Omental fat pad (tissue), 4 donors: Measurements from ENCODE around the gene RCBTB1. TPM values are rescaled to one million over a fixed set of nuclear protein-coding genes. Genes with fewer than 3 reads are reported as not detected.

Experiments
- ATAC-seq: fragments of 150-250 bp; one replicate; pipeline ENCODE4 v1.9.1; 2016; ENCODE audit warnings: mild to moderate bottlenecking, moderate library complexity; ENCODE audit not compliant: low FRiP score
- DNase-seq: peaks from one replicate; pipeline ENCODE4 v3.0.0-alpha.2; 2019; ENCODE audit warnings: low spot score
- total RNA-seq, 4 donors: library from RNA; depleted of rRNA; stranded (reverse); fragments of >200 nt; gene quantifications; one replicate each; pipeline ENCODE4 v1.1.0, GENCODE V29; 2016
- TF ChIP-seq, protein P1 (sequence below), 3 donors: fragments of 450-650 bp; IDR thresholded peaks; one replicate each; pipeline ENCODE4 v1.5.1; 2016 to 2017; ENCODE audit warnings: antibody characterized with exemption in 3 of 3, mild to moderate bottlenecking in 3 of 3, moderate library complexity in 2 of 3

The RCBTB1 gene
- total RNA-seq, 4 donors from 2014 or later, result 8.4 to 17.5 (median 11.1) TPM

DNA sequence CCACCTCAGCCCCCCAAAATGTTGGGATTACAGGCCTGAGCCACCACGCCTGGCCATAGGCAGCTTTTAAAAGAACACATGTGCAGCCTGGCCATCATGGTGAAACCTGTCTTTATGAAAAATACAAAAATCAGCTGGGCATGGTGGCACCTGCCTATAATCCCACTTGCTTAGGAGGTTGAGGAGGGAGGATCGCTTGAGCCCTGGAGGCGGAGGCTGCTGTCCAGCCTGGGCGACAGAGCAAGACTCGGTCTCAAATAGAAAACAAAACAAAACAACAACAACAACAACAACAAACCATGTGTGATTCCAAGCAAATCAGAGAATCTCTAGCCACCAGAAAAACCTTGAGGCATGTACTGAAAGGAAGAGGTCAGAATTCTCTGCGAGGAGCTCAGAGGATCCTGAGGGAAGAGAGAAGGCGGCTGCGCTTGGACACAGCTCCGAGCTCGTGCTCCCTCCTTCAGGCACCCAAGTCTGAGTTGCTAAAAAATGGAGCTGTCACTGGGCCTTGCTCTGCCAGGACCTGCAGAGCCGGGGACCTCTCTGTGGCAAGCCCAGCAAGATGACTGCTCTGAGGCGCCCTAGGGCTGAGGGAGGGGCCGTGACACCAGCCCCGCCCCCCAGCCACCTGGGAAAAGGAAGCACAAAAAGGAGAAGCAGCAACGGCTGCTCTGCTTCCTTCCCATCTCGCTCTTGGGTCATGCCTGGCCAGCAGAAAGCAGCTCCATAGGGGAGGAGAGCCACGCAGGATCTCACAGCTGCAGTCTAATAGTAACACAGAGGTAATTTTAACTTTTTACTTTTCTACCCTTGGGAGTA lies 42.7 kb upstream of the RCBTB1 start, which contains the start of gene ARL11:
Gene ARL11 (plus strand): TSS at position 677 of the 822 bp plus-strand sequence. CDS start 1,941 bp downstream, outside the sequence.
- ATAC-seq (no peak), DNase-seq (no peak)
- TF ChIP-seq, protein P1, sequence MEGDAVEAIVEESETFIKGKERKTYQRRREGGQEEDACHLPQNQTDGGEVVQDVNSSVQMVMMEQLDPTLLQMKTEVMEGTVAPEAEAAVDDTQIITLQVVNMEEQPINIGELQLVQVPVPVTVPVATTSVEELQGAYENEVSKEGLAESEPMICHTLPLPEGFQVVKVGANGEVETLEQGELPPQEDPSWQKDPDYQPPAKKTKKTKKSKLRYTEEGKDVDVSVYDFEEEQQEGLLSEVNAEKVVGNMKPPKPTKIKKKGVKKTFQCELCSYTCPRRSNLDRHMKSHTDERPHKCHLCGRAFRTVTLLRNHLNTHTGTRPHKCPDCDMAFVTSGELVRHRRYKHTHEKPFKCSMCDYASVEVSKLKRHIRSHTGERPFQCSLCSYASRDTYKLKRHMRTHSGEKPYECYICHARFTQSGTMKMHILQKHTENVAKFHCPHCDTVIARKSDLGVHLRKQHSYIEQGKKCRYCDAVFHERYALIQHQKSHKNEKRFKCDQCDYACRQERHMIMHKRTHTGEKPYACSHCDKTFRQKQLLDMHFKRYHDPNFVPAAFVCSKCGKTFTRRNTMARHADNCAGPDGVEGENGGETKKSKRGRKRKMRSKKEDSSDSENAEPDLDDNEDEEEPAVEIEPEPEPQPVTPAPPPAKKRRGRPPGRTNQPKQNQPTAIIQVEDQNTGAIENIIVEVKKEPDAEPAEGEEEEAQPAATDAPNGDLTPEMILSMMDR (IDR thresholded peaks at IDR 0.05), result no peak

GRCh38 chr13:49625392-49626079 lies 40.2 kb upstream of the RCBTB1 start:
- DNase-seq (no peak), ATAC-seq (peak; percentile 34)
- TF ChIP-seq, protein P1 (IDR thresholded peaks at IDR 0.05), result no peak

DNA sequence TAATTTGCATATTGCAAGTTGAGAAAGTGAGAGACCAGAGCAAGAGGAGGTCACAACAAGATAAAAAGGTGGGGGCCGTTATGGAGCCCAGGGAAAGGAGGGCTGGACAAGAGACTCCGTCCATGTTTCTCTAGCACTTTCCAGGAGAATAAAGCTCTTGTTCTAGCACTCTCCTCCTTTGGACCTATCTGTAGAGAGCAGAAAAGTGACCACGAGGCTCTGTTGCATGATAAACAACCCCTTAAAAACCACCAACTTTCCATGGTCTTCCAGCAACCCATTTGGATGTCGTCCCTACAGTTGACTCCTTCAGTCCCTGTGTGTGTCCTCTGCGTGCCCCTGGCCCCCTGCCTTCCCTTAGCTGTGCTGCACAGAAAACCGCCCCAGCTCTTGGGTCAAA lies 38.9 kb upstream of the RCBTB1 start:
- DNase-seq, result no peak
- TF ChIP-seq, protein P1 (IDR thresholded peaks at IDR 0.05), result no peak
- no peak for ATAC-seq

GRCh38 chr13:49622174-49622946 lies 37.0 kb upstream of the RCBTB1 start:
- ATAC-seq, result no peak
- TF ChIP-seq, protein P1 (IDR thresholded peaks at IDR 0.05), result no peak
- DNase-seq, result no peak

DNA sequence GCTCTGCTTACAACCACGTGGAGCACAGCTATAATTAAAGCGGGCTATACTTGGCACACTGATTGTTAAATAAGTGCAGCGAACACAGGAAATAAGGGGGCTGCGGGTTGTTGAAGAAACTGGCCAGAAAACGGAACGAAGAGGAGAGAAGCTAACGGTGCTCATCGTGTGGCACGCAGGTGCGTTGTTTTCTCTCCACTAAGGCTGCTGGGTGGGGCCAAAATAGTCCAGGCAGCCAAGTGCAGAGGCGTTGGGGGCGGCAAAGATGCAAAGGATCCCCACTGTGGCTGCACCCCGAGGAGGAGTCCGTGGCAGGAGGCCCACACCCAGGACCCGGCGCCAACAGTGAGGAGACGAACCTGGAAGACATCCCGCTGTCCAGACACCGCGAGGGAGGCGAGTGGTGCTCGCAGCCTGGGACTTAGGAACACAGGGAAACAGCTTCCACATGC lies 34.8 kb upstream of the RCBTB1 start:
- TF ChIP-seq, protein P1 (IDR thresholded peaks at IDR 0.05), result no peak
- no peak for ATAC-seq
- DNase-seq, result no peak

DNA sequence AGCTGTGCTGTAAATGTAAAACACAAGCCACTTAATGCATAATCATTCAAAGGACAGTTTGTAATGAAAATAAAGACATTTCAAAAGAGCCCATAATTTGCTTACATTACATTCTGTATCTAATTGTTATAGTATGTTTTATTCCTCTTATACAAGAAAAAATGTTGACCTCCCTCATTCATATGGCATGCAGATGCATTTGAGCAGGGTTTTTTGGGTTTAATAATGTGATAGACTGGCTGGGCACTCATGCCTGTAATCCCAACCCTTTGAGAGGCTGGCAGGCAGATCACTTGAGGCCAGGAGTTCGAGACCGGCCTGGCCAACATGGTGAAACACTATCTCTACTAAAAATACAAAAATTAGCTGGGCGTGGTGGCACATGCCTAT lies 31.3 kb upstream of the RCBTB1 start:
- TF ChIP-seq, protein P1 (IDR thresholded peaks at IDR 0.05), result no peak
- no peak for DNase-seq
- ATAC-seq, result no peak
